ENCODE measurements around the gene FOS. TPM values are rescaled to one million over a fixed set of nuclear protein-coding genes. Genes with fewer than 3 reads are reported as not detected.

The FOS gene
- total RNA-seq: 57.0 TPM

GRCh38 chr14:75278422-75279152, at the start of gene FOS:
FOS (plus strand) TSS chr14:75278828; CDS start chr14:75278983, 155 bp downstream.

Small RNAs within 50 kb of the gene (small RNA-seq; reads per million reads assigned to genes)
- gene RF00004: not detected

Other genes starting within 250 kb of the FOS start
- gene MLH3, start 227.4 kb upstream of the FOS start, total RNA-seq: 65.0 TPM
- 49.4 TPM for gene ACYP1, start 214.8 kb upstream of the FOS start, total RNA-seq
- gene ZC2HC1C, start 209.2 kb upstream of the FOS start, total RNA-seq: 6.7 TPM
- gene NEK9, start 151.8 kb upstream of the FOS start, total RNA-seq: 46.1 TPM
- gene TMED10, start 102.2 kb upstream of the FOS start, total RNA-seq: 155 TPM
- gene JDP2, start 149.2 kb downstream of the FOS start, total RNA-seq: 12.5 TPM
- gene BATF, start 243.6 kb downstream of the FOS start, total RNA-seq: 1.6 TPM